ENCODE measurements around the gene CASP8. TPM values are rescaled to one million over a fixed set of nuclear protein-coding genes. Genes with fewer than 3 reads are reported as not detected.
"Not testable (repeated sequence)": the region's sequence is repeated elsewhere in the genome, so short reads cannot be mapped to it uniquely, and the experiment has no call there.

The CASP8 gene
- total and polyA plus RNA-seq, 2 experiments from 2014 or later: 17.1 to 24.4 TPM

DNA sequence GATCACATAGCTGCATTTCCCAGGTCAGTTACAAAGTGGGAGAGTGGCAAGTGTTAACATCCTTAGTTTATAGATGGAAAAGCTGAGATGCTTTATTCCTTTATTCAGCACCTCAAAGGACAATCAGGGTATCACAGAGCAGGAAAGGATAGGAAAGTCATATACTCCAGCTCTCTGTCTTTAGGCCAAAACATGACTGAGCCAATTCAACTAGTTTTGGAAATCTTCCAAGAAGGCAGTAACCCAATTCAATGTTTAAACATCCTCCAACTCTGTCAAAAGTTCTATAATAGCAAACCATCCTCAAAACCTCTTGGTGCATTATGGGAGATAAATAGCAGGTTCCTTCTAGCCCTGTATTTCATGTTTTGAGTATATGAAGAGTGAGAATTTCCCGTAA lies 25.2 kb downstream of the CASP8 start:
- no peak overlapping the region for H3K27ac ChIP-seq
- H3K79me2 ChIP-seq: no peaks in the 10 kb centered on the region
- no peaks in the 10 kb centered on the region for H3K36me3 ChIP-seq (replicated peaks; ENCODE audit: insufficient read depth, low read depth)
- no peaks in the 10 kb centered on the region for H3K4me1 ChIP-seq (ENCODE audit: insufficient read depth)
- H3K4me2 ChIP-seq: no peak overlapping the region
- DNase-seq (ENCODE audit: low spot score): no peak
- WGBS (ENCODE audit: low lambda C conversion rate, missing lambda C conversion rate): 100% methylated on average over 1 of the region's 1 CpG
- no peak overlapping the region for H3K4me3 ChIP-seq
- no peak overlapping the region for H2AFZ ChIP-seq
- no peaks in the 10 kb centered on the region for H3K27me3 ChIP-seq
- no peaks in the 10 kb centered on the region for H4K20me1 ChIP-seq (ENCODE audit: insufficient read depth, poor library complexity, severe bottlenecking)
- TF ChIP-seq EZH2phosphoT487 (IDR thresholded peaks at IDR 0.05; ENCODE audit: low read depth, severe bottlenecking, unreplicated experiment) (no peak), CTCF (IDR thresholded peaks at IDR 0.05; ENCODE audit: poor library complexity) (no peak), EZH2 (IDR thresholded peaks at IDR 0.05; ENCODE audit: borderline replicate concordance) (no peak)
- H3K9me2 ChIP-seq (replicated peaks; ENCODE audit: insufficient read depth): no peaks in the 10 kb centered on the region
- H3K9me3 ChIP-seq (ENCODE audit: low read depth): no peaks in the 10 kb centered on the region

DNA sequence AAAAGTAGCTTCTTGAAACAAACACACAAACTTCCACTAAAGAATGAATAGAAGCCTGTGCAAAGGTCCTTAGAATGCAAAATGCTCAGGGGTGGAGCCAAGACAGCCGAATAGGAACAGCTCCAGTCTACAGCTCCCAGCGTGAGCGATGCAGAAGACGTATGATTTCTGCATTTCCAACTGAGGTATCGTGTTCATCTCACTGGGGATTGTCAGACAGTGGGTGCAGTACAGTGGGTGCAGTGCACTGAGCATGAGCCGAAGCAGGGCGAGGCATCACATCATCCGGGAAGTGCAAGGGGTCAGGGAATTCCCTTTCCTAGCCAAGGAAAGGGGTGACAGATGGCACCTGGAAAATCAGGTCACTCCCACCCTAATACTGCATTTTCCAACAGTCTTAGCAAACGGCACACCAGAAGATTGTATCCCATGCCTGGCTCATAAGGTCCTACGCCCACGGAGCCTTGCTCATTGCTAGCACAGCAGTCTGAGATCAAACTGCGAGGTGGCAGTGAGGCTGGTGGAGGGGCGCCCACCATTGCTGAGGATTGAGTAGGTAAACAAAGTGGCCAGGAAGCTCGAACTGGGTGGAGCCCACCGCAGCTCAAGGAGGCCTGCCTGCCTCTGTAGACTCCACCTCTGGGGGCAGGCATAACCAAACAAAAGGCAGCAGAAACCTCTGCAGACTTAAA lies 30.3 kb downstream of the CASP8 start:
- H3K27ac ChIP-seq; H3K79me2 ChIP-seq; H3K36me3 ChIP-seq (replicated peaks; ENCODE audit: insufficient read depth, low read depth); H3K27me3 ChIP-seq; H3K9me2 ChIP-seq (replicated peaks; ENCODE audit: insufficient read depth); H4K20me1 ChIP-seq (ENCODE audit: insufficient read depth, poor library complexity, severe bottlenecking); H3K9me3 ChIP-seq (ENCODE audit: low read depth); H2AFZ ChIP-seq; H3K4me3 ChIP-seq; H3K4me1 ChIP-seq (ENCODE audit: insufficient read depth); DNase-seq (ENCODE audit: low spot score); H3K4me2 ChIP-seq: not testable (repeated sequence)
- WGBS (ENCODE audit: low lambda C conversion rate, missing lambda C conversion rate): 95% methylated on average over 15 of the region's 15 CpGs

- Histone ChIP-seq H3K36me3 (replicated peaks; ENCODE audit: insufficient read depth, low read depth) (no peaks in the 10 kb centered on the region), H3K4me1 (ENCODE audit: insufficient read depth) (no peaks in the 10 kb centered on the region), H2AFZ (no peak overlapping the region), H3K4me3 (no peak overlapping the region), H3K79me2 (no peaks in the 10 kb centered on the region), H3K9me2 (replicated peaks; ENCODE audit: insufficient read depth) (no peaks in the 10 kb centered on the region), H3K27ac (no peak overlapping the region), H3K27me3 (no peaks in the 10 kb centered on the region), H3K4me2 (no peak overlapping the region), H3K9me3 (ENCODE audit: low read depth) (no peaks in the 10 kb centered on the region), H4K20me1 (ENCODE audit: insufficient read depth, poor library complexity, severe bottlenecking) (no peaks in the 10 kb centered on the region)
- TF ChIP-seq EZH2 (IDR thresholded peaks at IDR 0.05; ENCODE audit: borderline replicate concordance) (no peak), CTCF (IDR thresholded peaks at IDR 0.05; ENCODE audit: poor library complexity) (no peak), EZH2phosphoT487 (IDR thresholded peaks at IDR 0.05; ENCODE audit: low read depth, severe bottlenecking, unreplicated experiment) (no peak)
- 69% methylated on average over 3 of the region's 3 CpGs for WGBS (ENCODE audit: low lambda C conversion rate, missing lambda C conversion rate)
- DNase-seq (ENCODE audit: low spot score): no peak
Observed at GRCh38 chr2:201298462-201299052, 38.2 kb downstream of the CASP8 start.

DNA sequence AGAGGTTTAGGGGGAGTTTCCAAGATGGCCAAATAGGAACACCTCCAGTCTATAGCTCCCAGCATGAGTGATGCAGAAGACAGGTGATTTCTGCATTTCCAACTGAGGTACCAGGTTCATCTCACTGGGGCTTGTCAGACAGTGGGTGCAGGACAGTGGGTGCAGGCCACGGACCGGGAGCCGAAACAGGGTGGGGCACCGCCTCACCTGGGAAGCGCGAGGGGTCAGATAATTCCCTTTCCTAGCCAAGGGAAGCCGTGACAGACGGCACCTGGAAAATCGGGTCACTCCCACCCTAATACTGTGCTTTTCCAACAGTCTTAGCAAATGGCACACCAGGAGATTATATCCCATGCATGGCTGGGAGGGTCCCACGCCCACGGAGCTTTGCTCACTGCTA lies 39.6 kb downstream of the CASP8 start:
- not testable (repeated sequence) for H3K4me2 ChIP-seq; H3K4me3 ChIP-seq; DNase-seq (ENCODE audit: low spot score); H3K9me2 ChIP-seq (replicated peaks; ENCODE audit: insufficient read depth); H3K36me3 ChIP-seq (replicated peaks; ENCODE audit: insufficient read depth, low read depth); H3K27ac ChIP-seq; H3K27me3 ChIP-seq; H3K9me3 ChIP-seq (ENCODE audit: low read depth); H2AFZ ChIP-seq; H3K79me2 ChIP-seq; H4K20me1 ChIP-seq (ENCODE audit: insufficient read depth, poor library complexity, severe bottlenecking); H3K4me1 ChIP-seq (ENCODE audit: insufficient read depth)
- 96% methylated on average over 11 of the region's 11 CpGs for WGBS (ENCODE audit: low lambda C conversion rate, missing lambda C conversion rate)

Measured in hepatocyte (in vitro differentiated cells).